ENCODE results near the gene NOSTRIN.

NOSTRIN gene

GRCh38 chr2:168903888-168904287 lies 101.5 kb downstream of the NOSTRIN start:
- H3K4me1 Mint-ChIP-seq, result no peaks in the 10 kb centered on the region
- TF ChIP-seq CTCF (IDR thresholded peaks at IDR 0.05), result no peak
- peaks cover 4% of the 10 kb centered on the region for H3K27me3 Mint-ChIP-seq (ENCODE audit: low read depth, poor library complexity)
- no peaks in the 10 kb centered on the region for H3K9me3 Mint-ChIP-seq
- H3K4me3 Mint-ChIP-seq, result no peak overlapping the region
- H3K36me3 Mint-ChIP-seq (ENCODE audit: low read depth), result no peaks in the 10 kb centered on the region
- H3K27ac Mint-ChIP-seq, result no peak overlapping the region
- DNase-seq, result no peak

GRCh38 chr2:168904358-168904757 lies 101.9 kb downstream of the NOSTRIN start:
- Mint-ChIP-seq H3K36me3 (ENCODE audit: low read depth) (no peaks in the 10 kb centered on the region), H3K4me3 (no peak overlapping the region), H3K4me1 (no peaks in the 10 kb centered on the region), H3K27ac (no peak overlapping the region), H3K27me3 (ENCODE audit: low read depth, poor library complexity) (peaks cover 4% of the 10 kb centered on the region), H3K9me3 (no peaks in the 10 kb centered on the region)
- no peak for TF ChIP-seq CTCF (IDR thresholded peaks at IDR 0.05)
- DNase-seq, result no peak

- H3K36me3 Mint-ChIP-seq (ENCODE audit: low read depth), result no peaks in the 10 kb centered on the region
- H3K9me3 Mint-ChIP-seq, result no peaks in the 10 kb centered on the region
- no peak overlapping the region for H3K4me3 Mint-ChIP-seq
- DNase-seq, result no peak
- peaks cover 21% of the 10 kb centered on the region for H3K27me3 Mint-ChIP-seq (ENCODE audit: low read depth, poor library complexity)
- H3K4me1 Mint-ChIP-seq, result peaks cover 9% of the 10 kb centered on the region
- no peak for TF ChIP-seq CTCF (IDR thresholded peaks at IDR 0.05)
- H3K27ac Mint-ChIP-seq, result no peak overlapping the region
Measured at GRCh38 chr2:168907940-168908662, 105.7 kb downstream of the NOSTRIN start.

- Mint-ChIP-seq H3K4me1 (peaks cover 9% of the 10 kb centered on the region), H3K9me3 (peaks cover 5% of the 10 kb centered on the region), H3K27me3 (ENCODE audit: low read depth, poor library complexity) (peaks cover 30% of the 10 kb centered on the region), H3K36me3 (ENCODE audit: low read depth) (no peaks in the 10 kb centered on the region), H3K27ac (no peak overlapping the region), H3K4me3 (no peak overlapping the region)
- TF ChIP-seq CTCF (IDR thresholded peaks at IDR 0.05), result no peak
- no peak for DNase-seq
Measured at GRCh38 chr2:168910330-168910729, 107.9 kb downstream of the NOSTRIN start.

GRCh38 chr2:168912466-168912865 lies 110.0 kb downstream of the NOSTRIN start:
- no peak for TF ChIP-seq CTCF (IDR thresholded peaks at IDR 0.05)
- H3K27me3 Mint-ChIP-seq (ENCODE audit: low read depth, poor library complexity), result peaks cover 30% of the 10 kb centered on the region
- H3K4me1 Mint-ChIP-seq, result peaks cover 9% of the 10 kb centered on the region

GRCh38 chr2:168912901-168913369 lies 110.5 kb downstream of the NOSTRIN start:
- Mint-ChIP-seq H3K4me3 (peak overlapping the region; percentile 32), H3K4me1 (peaks cover 9% of the 10 kb centered on the region), H3K9me3 (peaks cover 12% of the 10 kb centered on the region), H3K36me3 (ENCODE audit: low read depth) (no peaks in the 10 kb centered on the region), H3K27ac (peak overlapping the region; percentile 22), H3K27me3 (ENCODE audit: low read depth, poor library complexity) (peaks cover 29% of the 10 kb centered on the region)
- TF ChIP-seq CTCF (IDR thresholded peaks at IDR 0.05), result no peak
- peak; percentile 26 for DNase-seq

More at GRCh38 chr2:168912466-168912865, 110.0 kb downstream of the NOSTRIN start:
- H3K9me3 Mint-ChIP-seq, result peaks cover 12% of the 10 kb centered on the region
- peak overlapping the region; percentile 22 for H3K27ac Mint-ChIP-seq
- H3K36me3 Mint-ChIP-seq (ENCODE audit: low read depth), result no peaks in the 10 kb centered on the region
- peak overlapping the region; percentile 32 for H3K4me3 Mint-ChIP-seq
- no peak for DNase-seq

All from nephron progenitor cell (in vitro differentiated cells).